AG04449 (cell line): ENCODE data around the gene SCUBE1.

Experiments
- CTCF ChIA-PET: fragments of 350-600 bp; formaldehyde crosslinking; extraction: SDS; loops from one replicate; lab custom pipeline; 2021; ENCODE audit warnings: antibody characterized with exemption; lab: Yijun Ruan, JAX
- POLR2A ChIA-PET: fragments of 400-600, 350-600 bp; formaldehyde crosslinking; extraction: SDS; loops from one replicate; lab custom pipeline; 2020; ENCODE audit warnings: antibody characterized with exemption, inconsistent platforms; lab: Yijun Ruan, JAX
- DNase-seq: peaks from one replicate; pipeline ENCODE4 v3.0.0-alpha.2; 2010; ENCODE audit warnings: low read depth, low spot score
- H3K4me3 ChIP-seq: 2 replicates; pipeline ENCODE4 v1.5.1; 2011; ENCODE audit warnings: low read depth, mild to moderate bottlenecking, control low read depth, low read length
- CTCF ChIP-seq: IDR thresholded peaks from one replicate; pipeline ENCODE4 v1.5.1; 2011; ENCODE audit warnings: mild to moderate bottlenecking, moderate library complexity, low read length, control low read depth, inconsistent platforms; ENCODE audit not compliant: insufficient read depth; ENCODE audit errors: missing control alignments

SCUBE1 gene

DNA sequence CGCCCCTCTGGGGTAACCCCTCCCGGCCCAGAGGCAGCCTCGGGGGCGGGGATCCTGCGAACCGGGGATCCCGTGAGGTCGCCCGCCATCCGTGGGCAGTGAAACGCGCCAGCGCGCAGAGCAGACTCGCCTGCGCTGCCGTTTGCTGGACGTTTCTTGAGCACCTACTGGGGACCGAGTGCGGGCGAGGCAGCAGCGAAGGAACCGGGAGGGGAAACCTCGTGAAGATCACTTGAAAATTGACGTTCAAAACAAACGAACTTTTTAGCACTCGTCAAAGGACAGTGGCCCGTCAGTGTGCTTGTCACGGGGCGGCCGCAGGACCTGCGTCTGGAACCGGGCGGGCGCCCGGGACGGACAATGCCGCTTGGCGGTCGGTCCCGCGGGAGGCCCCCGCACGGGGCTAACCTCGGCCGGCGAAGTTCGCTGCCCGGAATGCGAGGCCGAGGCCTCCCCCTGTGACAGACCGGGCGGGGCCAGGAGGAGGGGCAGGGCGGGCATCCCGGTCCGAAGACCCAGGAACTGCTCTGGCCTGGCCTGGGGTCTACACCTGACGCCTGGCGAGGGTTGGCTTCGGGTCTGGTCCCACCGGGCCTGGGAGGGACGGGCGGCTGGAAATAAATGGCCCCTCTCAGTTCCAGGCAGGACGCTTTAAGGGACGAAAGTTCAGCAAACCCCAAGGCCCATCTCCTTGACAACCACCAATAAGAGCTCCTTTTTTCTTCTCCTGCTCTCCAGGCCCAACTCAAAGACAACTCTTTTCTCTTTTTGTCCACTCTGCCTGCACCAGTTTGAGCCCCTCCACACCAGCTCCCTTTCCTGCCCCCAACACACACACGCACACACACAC, 723 bp upstream of the SCUBE1 start:
- no peak for DNase-seq
- H3K4me3 ChIP-seq = no peak overlapping the region
- no peak for TF ChIP-seq CTCF
- POLR2A ChIA-PET = no interaction called here
- CTCF ChIA-PET = interaction anchor here (1.1 to 4.5 kb wide), 5 partner anchors 9 to 112 kb away, joined by 3 to 80 read pairs (median 3); no protein-coding TSS in a partner anchor

DNA sequence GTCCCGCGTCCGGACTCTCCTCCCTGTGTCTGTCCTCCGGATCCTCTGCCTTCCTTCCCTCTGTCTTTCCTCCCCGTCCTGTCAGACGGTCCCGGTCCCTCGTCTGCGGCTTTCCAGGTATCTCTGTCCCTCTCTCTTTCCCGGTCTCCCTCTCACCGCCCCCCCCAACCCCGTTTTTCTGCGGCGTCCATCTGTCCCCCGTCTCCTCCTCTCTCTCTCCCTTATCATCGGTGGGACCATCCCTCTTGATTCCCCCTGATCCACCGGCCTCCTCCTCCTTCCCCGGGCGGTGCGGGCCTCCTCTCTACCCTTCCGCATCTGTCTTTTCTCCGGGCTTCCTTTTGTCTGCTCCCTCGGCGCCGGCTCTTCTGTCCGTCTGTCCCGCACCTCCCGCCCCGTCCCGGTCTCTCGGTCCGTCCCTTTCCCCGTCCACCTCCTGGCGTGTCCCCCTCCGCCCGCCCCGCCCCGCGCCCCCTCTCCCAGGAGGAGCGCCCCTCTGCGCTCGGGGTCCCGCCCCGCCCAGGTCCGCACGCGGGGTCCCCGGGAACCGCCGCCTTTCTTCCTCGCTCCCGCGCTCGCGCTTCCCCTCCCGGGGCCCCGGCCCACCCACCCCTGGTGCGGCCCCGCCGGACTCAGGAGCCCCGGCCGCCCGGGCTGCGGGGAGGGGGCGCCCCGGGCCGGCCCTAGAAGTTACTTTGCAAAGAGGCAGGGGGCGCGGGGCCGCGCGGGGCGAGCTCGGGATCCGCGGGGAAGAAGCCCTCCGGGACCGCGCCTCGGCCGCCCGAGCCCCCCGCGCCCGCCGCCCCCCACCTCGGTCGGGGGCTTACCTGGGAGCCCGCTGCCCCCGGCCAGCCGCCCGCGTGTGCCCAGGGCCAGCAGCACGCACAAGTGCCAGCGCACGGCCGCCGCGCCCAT, 568 bp downstream of the SCUBE1 start:
- no peak for TF ChIP-seq CTCF
- ChIA-PET POLR2A (no interaction called here), CTCF (no interaction called here)
- DNase-seq = no peak
- H3K4me3 ChIP-seq = no peak overlapping the region

- DNase-seq = no peak
- CTCF ChIA-PET = interaction anchor here (0.7 kb wide), 1 partner anchor 1230 kb away, joined by 3 read pairs; no protein-coding TSS in a partner anchor
- TF ChIP-seq CTCF = no peak
- no peak overlapping the region for H3K4me3 ChIP-seq
- POLR2A ChIA-PET = no interaction called here
Observed at GRCh38 chr22:43341565-43341964, 1.6 kb downstream of the SCUBE1 start.

DNA sequence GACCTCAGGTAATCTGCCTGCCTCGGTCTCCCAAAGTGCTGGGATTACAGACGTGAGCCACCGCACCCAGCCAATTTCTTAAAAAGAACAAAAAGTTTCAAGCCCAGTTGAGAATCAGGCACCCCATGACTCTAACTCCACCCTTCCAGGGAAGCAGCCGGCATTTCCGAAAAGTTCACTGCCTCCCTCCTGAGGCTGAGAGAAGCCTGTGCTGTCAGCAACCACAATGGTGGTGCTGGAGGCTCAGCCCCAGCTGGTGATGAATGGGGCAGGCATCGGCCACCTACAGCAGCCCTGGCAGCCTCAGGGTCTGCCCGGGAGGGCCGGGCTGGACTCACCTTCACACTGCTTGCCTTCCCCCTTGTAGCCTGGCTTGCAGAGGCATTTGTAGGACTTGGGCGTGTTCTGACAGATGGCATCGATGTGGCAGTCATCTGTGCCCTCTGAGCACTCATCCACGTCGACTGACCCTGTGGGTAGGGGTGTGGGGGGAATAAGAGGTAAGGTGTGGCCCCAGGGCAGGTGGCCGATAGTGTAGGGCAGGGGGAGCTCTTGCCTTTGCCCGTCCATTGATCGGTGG, 4.3 kb downstream of the SCUBE1 start:
- ChIA-PET CTCF (no interaction called here), POLR2A (no interaction called here)
- H3K4me3 ChIP-seq = no peak overlapping the region
- no peak for TF ChIP-seq CTCF
- no peak for DNase-seq

GRCh38 chr22:43337946-43338345, 5.2 kb downstream of the SCUBE1 start:
- TF ChIP-seq CTCF = no peak
- no peak for DNase-seq
- ChIA-PET CTCF (interaction anchor here (1.4 to 2.4 kb wide), 2 partner anchors 9 to 64 kb away, joined by 7 to 9 read pairs; no protein-coding TSS in a partner anchor), POLR2A (no interaction called here)
- no peak overlapping the region for H3K4me3 ChIP-seq
